ENCODE results near the gene RGS3. TPM values are rescaled to one million over a fixed set of nuclear protein-coding genes. Genes with fewer than 3 reads are reported as not detected.
"Not testable (repeated sequence)": the region's sequence is repeated elsewhere in the genome, so short reads cannot be mapped to it uniquely, and the experiment has no call there.

Gene RGS3
- polyA plus RNA-seq, 4 donors: 41.3 to 52.9 (median 47.4) TPM

DNA sequence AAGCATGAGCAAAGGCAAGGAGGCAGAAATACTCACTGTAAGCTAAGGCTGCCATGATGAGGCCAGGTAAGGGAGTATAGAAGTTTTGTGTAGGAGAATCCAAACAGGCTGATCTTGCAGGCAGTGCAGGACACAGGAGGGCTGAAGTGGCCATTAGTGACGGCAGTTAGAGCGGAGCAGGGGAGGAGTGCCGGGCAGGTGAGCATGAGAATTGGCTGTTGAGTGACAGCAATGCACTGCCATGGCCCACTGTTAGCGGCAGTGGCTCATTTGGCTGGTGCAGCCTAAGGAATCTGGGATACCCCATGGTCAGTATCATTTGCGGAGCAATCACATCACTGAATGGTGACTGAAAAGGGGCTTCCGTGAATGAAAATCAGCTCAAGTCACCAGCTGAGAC, 22.8 kb downstream of the RGS3 start:
- no peak for DNase-seq (ENCODE audit: low read depth in 4 of 4, low spot score in 2 of 4)

DNA sequence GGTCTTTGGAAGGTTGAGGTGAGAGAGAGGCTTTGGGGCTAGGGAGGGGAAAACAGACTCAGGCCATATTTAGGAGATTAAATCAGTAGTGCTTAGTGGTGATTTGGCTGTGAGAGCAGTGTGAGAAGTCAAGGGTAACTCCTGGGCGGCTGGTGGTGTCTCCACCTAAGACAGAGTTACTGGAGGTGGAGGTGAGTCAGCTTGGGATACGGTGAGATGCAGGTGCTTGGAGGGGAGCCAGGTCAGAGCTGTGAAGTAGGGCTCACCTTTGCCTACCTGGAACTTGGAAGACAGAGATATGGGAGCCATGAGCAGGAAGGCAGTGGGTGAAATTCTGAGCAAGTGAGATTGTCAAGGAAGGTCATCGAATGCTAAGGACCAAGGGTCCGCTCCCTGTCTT, 24.5 kb downstream of the RGS3 start:
- no peak for DNase-seq (ENCODE audit: low read depth in 4 of 4, low spot score in 2 of 4)

DNA sequence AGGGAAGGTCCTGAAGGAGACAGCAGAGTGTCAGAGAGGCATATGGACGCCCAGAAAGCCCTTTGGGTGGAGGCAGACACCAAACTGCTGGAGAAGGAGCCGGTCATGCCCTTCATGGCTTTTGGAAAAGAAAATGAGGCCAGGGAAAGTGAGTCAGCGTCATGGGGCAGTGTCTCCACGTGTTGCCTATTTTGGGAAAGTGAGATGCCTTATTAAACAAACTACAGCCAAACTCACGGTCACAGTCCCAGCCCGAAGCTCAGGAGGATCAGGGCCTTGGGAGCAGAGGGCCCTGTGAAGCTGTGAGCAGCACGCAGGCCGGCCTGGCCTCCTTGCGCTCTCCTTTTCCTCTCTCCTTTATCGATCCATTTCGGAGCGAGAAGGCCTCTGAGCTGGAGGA, 25.0 kb downstream of the RGS3 start:
- DNase-seq (ENCODE audit: low read depth in 4 of 4, low spot score in 2 of 4): no peak

DNA sequence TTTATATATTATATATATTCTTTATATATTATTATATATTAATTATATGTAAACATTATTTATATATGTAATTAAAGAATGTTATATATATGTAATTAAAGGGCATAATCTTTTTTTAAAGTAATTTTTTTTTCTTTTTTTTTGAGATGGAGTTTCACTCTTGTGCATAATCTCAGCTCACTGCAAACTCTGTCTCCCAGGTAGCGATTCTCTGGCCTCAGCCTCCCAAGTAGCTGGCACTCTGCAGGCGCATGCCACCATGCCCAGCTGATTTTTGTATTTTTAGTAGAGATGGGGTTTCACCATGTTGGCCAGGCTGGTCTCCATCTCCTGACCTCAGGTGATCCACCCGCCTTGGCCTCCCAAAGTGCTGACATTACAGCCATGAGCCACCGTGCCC, 27.6 kb downstream of the RGS3 start:
- not testable (repeated sequence) for DNase-seq (ENCODE audit: low read depth in 4 of 4, low spot score in 2 of 4)

DNA sequence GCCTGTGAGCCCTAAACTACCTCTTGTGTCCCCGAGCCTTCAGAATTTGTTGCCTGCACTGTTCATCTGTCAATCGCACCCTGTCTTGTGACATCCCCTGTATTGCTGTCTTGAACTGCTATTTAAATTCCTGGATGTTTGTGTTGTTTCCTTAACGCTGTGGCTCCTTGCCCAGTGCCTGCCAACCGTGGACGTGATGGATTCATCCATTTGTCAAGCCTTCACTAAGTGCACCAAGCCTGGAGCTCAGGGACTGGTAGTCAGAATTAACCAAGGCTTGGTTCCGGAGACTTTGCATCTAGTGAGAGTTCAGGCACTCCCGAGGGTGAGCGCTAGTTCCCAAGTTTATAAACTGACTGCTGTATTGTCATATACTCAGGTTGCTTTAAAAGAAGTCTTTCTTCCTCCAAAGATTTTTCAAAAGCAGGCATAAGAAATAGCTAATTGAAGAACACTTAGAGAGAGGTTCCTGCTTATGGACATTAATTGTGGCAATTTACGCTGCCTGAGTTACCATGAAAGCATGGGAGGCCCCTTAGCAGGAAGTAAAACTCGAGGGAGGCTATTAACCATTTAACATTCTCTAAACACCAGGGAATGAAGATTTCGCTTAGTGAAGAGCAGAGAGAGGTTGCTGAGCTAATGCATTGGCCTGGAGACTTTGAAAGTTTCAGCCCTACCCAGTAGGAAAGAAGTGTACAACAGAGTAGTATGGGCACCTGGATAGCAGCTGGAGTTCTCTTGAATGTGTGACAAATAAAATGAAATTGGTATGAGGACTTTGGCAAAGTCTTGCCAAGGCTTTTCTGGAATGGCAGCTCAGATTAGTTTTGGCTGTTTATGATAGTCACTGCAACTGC, 29.0 kb downstream of the RGS3 start:
- no peak for DNase-seq (ENCODE audit: low read depth in 4 of 4, low spot score in 2 of 4)

DNA sequence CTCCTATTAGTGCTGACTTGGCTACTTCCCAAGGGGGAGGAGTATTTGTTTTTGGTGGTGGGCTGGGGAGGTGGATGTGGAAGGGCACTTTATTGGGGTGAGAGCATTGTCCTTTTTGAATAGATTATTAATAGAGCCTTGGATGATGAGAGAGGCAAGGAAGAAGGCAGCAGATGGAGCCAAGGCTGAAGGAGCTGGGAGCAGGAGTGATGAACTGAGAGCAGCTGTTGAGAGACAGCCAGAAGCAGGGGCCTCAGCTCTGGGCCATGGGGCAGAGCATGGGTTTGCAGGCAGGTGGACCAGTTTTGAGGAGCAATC, 29.6 kb downstream of the RGS3 start:
- DNase-seq (ENCODE audit: low read depth in 4 of 4, low spot score in 2 of 4): no peak

DNA sequence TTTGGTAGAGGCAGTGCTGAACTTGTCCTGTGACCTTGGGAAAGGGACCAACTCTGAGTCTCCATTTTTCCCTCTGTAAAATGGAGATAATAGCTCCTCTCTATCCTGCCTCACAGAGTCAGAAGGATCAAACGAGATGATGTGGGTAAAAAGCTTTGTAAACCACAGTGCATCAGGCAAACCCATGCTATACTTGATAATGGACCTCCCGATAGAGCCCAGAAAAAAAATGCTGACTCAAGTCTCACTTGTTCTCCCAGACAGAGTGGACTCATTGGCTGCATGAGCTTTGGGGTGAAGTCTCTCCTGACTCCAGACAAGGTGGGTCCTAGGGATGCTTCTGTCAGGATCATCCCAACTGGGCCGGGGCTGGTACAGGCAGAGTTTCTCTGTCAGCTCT, 32.0 kb downstream of the RGS3 start:
- no peak for DNase-seq (ENCODE audit: low read depth in 4 of 4, low spot score in 2 of 4)

DNA sequence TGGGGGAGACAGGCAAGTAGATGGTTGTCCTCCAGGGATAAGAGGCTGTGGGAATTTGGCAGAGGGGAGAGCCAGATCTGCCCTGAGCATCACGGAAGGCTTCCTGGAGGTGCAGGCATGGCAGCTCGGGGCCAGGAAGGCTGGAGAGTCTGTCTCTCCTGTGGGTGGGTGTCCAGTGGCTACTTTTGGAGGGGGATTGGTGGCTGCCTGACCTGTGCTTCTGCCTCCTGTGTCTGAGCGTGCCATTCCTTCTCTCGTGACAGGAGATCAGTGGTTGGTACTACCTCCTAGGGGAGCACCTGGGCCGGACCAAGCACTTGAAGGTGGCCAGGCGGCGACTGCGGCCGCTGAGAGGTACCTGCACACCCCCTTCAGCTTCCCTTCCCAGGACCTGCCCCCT, 33.5 kb downstream of the RGS3 start:
- no peak for DNase-seq (ENCODE audit: low read depth in 4 of 4, low spot score in 2 of 4)

DNA sequence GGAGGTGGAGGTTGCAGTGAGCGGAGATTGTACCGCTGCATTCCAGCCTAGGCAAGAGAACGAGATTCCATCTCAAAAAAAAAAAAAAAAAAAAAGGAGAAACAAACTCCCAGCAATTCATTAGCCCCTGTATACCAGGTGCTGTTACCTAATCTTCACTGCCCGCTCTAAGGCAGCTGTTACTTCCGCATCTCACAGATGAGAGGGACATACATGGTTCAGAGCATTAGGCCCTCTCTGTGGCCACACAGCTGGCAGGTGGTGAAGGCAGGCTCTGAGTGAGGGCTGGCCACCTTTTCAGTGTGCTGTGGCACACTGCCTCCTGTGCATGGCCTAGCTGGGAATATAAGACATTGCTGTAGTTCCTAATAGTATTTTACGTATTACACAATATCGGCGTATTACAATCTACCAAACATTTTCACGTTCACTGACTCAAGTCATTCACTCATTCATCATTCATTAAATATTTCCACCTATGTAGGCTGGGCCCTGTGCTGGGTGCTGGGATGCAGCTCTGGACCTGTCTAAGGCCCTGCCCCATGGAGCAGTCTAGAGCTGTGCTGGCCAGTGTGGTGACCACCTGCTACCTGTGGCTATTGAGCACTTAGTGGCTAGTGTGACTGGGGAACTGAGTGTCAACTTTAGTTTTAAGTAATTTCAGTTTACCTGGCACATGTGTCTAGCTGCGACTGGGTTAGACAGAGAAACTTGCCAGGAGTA, 35.8 kb downstream of the RGS3 start:
- no peak for DNase-seq (ENCODE audit: low read depth in 4 of 4, low spot score in 2 of 4)

DNA sequence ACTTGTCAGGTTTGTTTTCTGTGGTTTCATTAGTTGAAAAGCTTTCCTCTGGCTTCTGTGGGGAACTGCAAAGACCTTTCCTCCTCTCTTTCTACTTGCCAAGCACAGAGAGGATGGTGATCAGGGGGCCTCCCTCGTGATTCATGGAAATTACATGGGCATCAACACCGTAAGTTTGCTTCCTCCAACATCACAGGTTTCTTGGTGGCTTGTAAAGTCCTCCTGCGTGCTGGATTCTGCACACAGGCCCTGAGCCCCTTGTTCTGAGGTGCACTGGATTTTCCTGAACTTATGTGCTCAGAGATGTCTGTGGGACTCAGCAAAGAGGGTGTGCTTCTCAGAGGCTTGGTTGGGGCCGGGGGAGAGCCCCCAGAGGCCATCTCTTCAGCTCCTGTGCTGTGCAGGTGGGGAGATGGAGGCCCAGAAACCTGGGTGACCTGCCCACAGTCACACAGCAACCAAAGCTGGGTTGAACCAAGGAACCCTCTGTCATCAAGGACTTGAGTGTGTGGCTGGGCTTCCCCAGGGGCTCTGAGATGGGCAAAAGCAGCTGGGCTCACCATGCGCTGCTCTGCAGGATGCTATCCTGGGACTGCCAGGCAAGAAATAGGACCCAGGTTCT, 36.5 kb downstream of the RGS3 start:
- DNase-seq (ENCODE audit: low read depth in 4 of 4, low spot score in 2 of 4): no peak

DNA sequence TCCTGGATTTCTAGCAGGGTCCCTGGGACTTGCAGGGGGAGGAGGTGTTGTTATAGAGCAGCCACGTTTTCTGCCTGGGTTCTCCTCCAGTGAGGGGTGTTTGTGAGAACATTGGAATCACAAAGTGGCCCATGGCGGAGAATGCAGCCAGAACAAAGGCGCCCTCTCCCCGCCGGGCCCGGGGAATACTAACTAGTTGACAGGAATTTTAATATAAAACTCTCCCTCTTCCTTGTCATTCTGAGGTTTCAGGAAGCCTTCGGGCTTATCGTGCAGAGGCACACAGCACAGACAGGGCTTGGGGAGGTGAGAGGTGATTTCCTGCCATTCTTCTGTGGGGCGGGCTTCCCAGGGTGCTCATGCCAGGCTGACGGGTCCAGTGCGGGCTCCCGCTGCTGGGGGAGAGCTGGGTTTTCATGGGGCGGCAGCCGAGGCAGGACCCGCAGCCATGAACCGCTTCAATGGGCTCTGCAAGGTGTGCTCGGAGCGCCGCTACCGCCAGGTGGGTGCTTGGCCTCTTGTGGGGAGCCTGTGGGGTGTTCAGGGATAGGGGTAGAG, 37.7 kb downstream of the RGS3 start:
- DNase-seq (ENCODE audit: low read depth in 4 of 4, low spot score in 2 of 4): no peak

DNA sequence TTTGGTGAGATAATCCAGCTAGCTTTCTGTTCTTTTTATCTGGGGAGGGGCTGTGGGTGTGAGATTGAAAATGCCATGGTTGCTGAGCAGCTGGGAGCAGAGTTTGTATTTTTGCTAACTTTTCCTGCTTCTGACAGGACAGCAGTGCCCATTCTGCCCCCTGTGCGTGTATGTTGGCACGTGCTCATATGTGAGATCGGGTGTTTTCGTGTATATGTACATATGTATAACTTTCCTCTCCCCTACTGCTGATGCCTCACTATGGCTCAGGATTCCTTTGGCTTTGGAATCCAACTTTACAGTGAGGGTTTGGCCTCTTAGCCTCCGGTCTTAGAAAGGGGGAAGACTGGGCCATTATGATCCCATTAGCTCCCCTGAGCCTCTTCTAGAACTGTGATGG, 38.3 kb downstream of the RGS3 start:
- no peak for DNase-seq (ENCODE audit: low read depth in 4 of 4, low spot score in 2 of 4)

DNA sequence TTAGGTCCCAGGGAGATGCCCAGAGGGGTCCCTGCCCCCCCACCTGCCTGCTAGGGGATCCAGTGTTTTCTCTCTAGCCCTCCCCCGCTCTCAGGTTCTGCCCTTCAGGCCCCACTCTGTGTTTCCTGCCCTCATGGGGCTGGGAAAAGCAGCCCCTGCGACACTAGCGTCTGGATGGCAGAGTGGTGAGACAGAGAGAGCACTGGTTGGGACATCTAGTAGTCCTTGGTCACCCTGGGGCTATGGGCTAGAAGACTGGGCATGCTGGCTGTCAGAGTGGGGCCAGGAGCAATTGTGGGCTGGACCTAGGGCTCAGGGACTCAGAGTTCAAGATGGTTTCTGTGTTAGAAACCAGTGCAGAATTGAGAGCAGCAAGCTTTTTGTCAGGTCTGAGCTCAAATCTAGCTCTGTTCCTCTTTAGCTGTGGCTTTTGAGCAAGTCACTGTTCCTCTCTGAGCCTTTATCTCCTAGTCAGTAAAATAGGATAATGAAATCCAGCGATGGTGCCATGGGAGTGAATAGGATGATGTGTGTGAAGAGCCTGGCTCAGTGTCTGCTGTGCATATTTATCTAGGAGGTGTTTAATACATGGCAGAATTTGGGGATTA, 39.0 kb downstream of the RGS3 start:
- no peak for DNase-seq (ENCODE audit: low read depth in 4 of 4, low spot score in 2 of 4)

DNA sequence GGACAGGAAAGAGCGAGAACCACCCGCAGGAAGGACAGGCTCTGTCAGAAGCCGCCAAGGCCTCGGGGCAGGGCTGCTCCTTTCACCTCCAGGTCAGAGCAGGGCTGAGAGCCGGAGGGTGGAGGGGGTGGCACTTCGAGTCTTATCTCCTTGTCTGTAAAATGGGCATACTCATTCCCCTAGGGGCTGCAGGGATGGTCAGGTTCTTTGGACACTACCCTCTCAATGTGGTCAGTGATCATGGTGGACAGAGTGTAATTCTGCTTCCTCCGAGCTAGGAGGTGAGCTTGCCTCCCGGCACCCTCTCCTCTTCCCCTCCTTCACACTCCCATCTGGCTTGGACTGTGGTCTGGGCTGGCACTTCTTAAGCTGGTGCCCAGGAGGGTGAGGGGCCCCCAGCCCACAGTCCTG, 39.6 kb downstream of the RGS3 start:
- DNase-seq (ENCODE audit: low read depth in 4 of 4, low spot score in 2 of 4): no peak

DNA sequence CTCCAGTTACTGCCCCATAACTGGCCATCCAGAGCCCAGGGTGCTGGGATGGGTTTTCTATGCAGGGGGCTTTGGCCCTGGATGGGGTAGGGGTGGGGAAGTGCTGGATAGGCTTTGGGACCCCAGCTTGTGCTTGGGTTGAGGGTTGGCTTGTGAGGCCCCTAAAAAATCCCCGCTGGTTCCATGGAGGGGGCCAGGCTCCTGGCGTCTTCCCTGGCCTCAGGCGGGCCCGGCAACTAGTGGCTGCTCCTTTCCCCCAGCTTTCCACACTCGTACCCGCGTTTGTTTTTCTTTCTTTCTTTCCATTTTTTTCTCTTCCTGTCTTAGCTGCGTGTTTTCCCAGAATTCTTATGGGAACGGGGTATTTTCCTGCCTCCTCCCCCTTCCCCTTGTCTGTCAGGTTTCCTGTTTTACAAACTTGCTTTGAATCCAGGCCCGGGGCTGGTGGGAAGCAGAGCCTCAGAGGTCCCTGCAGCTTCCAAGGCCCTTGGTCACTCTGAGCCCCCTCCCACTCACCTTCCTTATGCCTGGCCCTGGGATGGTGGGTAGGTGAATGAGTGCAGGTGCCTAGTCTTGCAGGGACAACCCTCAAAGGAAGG, 40.2 kb downstream of the RGS3 start:
- no peak for DNase-seq (ENCODE audit: low read depth in 4 of 4, low spot score in 2 of 4)

DNA sequence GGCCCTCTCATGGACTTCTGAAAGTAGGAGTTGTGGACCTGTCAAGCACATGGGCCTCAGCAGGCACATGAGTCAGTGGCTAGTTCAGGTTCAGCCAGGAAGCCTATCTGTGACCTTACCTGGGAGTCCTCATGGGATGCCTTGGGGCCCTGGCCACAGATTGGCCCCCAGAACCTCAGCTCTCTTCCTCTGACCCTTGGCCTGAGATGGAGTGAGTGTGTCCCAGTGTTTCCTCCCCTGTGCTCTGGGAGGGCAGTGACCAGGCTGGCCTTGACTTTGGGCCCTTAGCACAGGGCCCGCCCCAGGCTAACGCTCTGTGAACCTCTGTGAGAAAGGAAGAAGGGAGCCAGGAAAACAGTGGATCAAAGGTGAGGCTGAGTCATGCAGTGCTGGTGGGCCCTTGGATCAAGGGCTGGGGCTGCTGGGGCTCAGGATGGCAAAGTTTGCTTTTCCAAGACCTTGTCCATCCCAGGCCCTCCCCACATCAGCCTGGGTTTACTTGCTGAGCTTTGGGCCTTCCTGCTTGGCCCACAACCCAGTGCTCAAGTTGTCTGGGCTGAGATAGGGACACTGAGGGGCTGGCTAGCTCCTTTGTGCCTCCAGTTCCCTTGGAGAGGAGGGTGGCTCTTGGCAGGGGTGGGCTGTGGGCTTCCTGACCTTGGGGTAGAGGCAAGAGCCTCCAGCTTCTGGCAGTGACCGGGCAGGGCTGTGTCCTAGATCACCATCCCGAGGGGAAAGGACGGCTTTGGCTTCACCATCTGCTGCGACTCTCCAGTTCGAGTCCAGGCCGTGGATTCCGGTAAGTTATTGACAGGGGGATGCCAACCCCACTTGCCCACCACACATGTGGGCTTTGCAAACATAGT, 41.4 kb downstream of the RGS3 start:
- DNase-seq (ENCODE audit: low read depth in 4 of 4, low spot score in 2 of 4): no peak

DNA sequence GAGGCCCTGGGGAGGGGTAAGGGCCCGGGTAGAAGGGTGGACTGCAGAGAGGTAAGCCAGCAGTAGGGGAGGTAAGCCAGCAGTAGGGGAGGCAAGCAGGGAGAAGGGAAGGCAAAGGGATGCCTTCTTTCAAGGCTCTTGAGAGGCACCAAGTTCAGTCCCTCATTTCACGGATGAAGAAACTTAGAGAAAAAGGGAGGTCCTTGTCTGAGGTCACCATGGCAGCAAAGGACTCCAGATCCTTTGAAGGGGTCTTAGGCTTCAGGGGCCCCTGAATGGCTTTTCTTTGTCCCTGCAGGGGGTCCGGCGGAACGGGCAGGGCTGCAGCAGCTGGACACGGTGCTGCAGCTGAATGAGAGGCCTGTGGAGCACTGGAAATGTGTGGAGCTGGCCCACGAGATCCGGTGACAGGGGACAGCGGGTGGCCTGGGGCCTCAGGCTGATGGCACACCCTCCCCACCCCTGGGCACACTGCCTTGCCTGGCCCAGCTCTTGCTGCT, 42.6 kb downstream of the RGS3 start:
- no peak for DNase-seq (ENCODE audit: low read depth in 4 of 4, low spot score in 2 of 4)

DNA sequence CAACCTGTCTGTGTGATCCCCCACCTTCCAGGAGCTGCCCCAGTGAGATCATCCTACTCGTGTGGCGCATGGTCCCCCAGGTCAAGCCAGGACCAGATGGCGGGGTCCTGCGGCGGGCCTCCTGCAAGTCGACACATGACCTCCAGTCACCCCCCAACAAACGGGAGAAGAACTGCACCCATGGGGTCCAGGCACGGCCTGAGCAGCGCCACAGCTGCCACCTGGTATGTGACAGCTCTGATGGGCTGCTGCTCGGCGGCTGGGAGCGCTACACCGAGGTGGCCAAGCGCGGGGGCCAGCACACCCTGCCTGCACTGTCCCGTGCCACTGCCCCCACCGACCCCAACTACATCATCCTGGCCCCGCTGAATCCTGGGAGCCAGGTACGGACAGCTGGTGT, 43.7 kb downstream of the RGS3 start:
- no peak for DNase-seq (ENCODE audit: low read depth in 4 of 4, low spot score in 2 of 4)

DNA sequence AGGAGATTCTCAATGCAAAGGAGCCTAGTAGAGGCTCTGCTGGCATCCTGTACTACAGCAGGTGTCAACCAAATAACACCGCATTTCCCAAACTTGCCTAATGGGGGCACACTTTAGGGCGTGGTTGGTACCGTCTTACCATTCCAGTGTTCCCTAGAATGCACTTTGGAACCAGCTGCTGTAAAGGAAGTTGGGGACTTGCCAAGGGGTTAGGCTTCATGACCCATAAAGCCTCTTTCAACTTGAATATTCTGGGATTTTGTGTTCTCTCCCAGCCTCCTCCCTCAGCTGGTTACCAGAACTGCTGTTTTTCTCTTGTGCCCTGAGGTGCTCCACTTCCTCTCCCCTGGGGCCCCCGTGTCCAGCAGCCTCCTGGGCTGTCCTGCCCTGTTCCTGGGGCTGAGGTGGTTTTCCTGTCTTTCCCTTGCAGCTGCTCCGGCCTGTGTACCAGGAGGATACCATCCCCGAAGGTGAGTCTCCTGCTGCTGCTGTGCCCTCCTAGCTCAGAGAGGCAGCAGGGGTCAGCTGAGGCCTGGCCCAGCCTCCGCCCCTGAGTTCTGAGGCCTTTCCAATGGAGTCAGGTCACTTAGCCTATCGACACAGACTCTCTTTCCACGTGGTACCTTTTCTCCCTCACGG, 44.7 kb downstream of the RGS3 start:
- no peak for DNase-seq (ENCODE audit: low read depth in 4 of 4, low spot score in 2 of 4)
